ENCODE results near the gene INO80. TPM values are rescaled to one million over a fixed set of nuclear protein-coding genes. Genes with fewer than 3 reads are reported as not detected.
A peak's percentile ranks its signal among the peaks of the same experiment; 100 is the strongest.

INO80 gene
- total RNA-seq, 3 donors from 2014 or later: 27.2 to 47.7 (median 42.3) TPM

GRCh38 chr15:40930430-40931299 lies 185.4 kb downstream of the INO80 start:
- intact Hi-C loops (cut with DNase I; ENCODE audit: low total_unique reads): no loop called here
- Histone ChIP-seq H3K27me3 (peaks cover 6 to 64% of the 10 kb centered on the region in 2 donors), H3K27ac (peak overlapping the region in 1 of 2 donors; percentile 52), H3K4me3 (peak overlapping the region; percentile 46 to 60 (median 57)), H3K9me3 (no peaks in the 10 kb centered on the region), H3K36me3 (no peaks in the 10 kb centered on the region), H3K4me1 (peaks cover 10 to 27% of the 10 kb centered on the region in 2 donors)
- TF ChIP-seq POLR2A (IDR thresholded peaks at IDR 0.05) (no peak), CTCF (IDR thresholded peaks at IDR 0.05) (peak in 2 of 3 donors; percentile 19 to 25)
- DNase-seq (ENCODE audit: low spot score in 2 of 2): no peak

GRCh38 chr15:40929660-40930429 lies 186.2 kb downstream of the INO80 start:
- TF ChIP-seq CTCF (IDR thresholded peaks at IDR 0.05) (no peak), POLR2AphosphoS5 (IDR thresholded peaks at IDR 0.05) (no peak), POLR2A (IDR thresholded peaks at IDR 0.05) (no peak)
- Histone ChIP-seq H3K27me3 (peaks cover 6 to 67% of the 10 kb centered on the region in 2 donors), H3K9me3 (no peaks in the 10 kb centered on the region), H3K27ac (peak overlapping the region in 1 of 2 donors; percentile 46), H3K4me1 (peaks cover 10 to 27% of the 10 kb centered on the region in 2 donors), H3K4me3 (peak overlapping the region; percentile 46 to 60 (median 57)), H3K36me3 (no peaks in the 10 kb centered on the region)
- no peak for DNase-seq (ENCODE audit: low spot score in 2 of 2)
- intact Hi-C loops (cut with DNase I; ENCODE audit: low total_unique reads): no loop called here

Other genes with a start within 250 kb of the INO80 start
- gene RHOV, start 242.0 kb downstream of the INO80 start, total RNA-seq: 10 to 100 TPM in 1 of 3 donors, 1 to 10 TPM in 1, not detected in 1; 8.5 to 12.1 TPM
- 10 to 100 TPM; 23.2 to 25.0 (median 23.9) TPM for gene VPS18, start 221.8 kb downstream of the INO80 start, total RNA-seq
- 10 to 100 TPM in 1 of 3 donors, 1 to 10 TPM in 2; 3.5 to 10.5 (median 5.0) TPM for gene DLL4, start 186.9 kb downstream of the INO80 start, total RNA-seq
- gene CHAC1, start 162.8 kb downstream of the INO80 start, total RNA-seq: 10 to 100 TPM in 1 of 3 donors, 1 to 10 TPM in 1, under 1 TPM in 1; 0.32 to 11.9 (median 2.9) TPM
- not detected for gene EXD1, start 114.5 kb upstream of the INO80 start, total RNA-seq
- gene CHP1, start 115.0 kb upstream of the INO80 start, total RNA-seq: 100 to 1,000 TPM; 107 to 290 (median 120) TPM
- under 1 TPM; 0.33 to 0.80 (median 0.44) TPM for gene OIP5, start 216.3 kb upstream of the INO80 start, total RNA-seq
- gene NUSAP1, start 216.6 kb upstream of the INO80 start, total RNA-seq: 1 to 10 TPM; 5.0 to 8.2 (median 6.9) TPM

Measured in breast epithelium (tissue), 4 donors.